Skeletal muscle satellite cell (primary cell): ENCODE data around the gene DENND1B.

Source experiments
- H3K27me3 ChIP-seq: 2 replicates; pipeline ENCODE4 v1.7.0; 2013; ENCODE audit warnings: low read length; ENCODE audit not compliant: control insufficient read depth, insufficient read depth
- H3K36me3 ChIP-seq: 2 replicates; pipeline ENCODE4 v1.7.0; 2013; ENCODE audit warnings: mild to moderate bottlenecking, control low read depth, low read length; ENCODE audit not compliant: insufficient read depth
- H3K4me1 ChIP-seq: 2 replicates; pipeline ENCODE4 v1.7.0; 2013; ENCODE audit warnings: low read length; ENCODE audit not compliant: control insufficient read depth, insufficient read depth
- H3K4me2 ChIP-seq: 2 replicates; pipeline ENCODE4 v1.7.0; 2013; ENCODE audit warnings: mild to moderate bottlenecking, low read length
- H3K4me3 ChIP-seq: 2 replicates; pipeline ENCODE4 v1.7.0; 2013; ENCODE audit warnings: low read length
- H3K9ac ChIP-seq: 2 replicates; pipeline ENCODE4 v1.7.0; 2013; ENCODE audit warnings: mild to moderate bottlenecking, low read depth, low read length, moderate library complexity
- H3K9me3 ChIP-seq: replicated peaks from 2 replicates; pipeline ENCODE4 v1.7.0; 2013; ENCODE audit warnings: mild to moderate bottlenecking, control low read depth, low read length

DENND1B gene

GRCh38 chr1:197618061-197618460 lies 157.2 kb downstream of the DENND1B start:
- H3K4me3 ChIP-seq: no peak overlapping the region
- H3K9me3 ChIP-seq: no peaks in the 10 kb centered on the region
- H3K36me3 ChIP-seq: no peaks in the 10 kb centered on the region
- H3K27me3 ChIP-seq: no peaks in the 10 kb centered on the region
- H3K4me2 ChIP-seq: no peak overlapping the region
- no peak overlapping the region for H3K9ac ChIP-seq
- H3K4me1 ChIP-seq: no peaks in the 10 kb centered on the region

- no peak overlapping the region for H3K4me2 ChIP-seq
Observed at GRCh38 chr1:197615693-197616011, 159.6 kb downstream of the DENND1B start.

GRCh38 chr1:197614916-197615692 lies 160.2 kb downstream of the DENND1B start:
- H3K9ac ChIP-seq: no peak overlapping the region
- no peaks in the 10 kb centered on the region for H3K4me1 ChIP-seq
- no peak overlapping the region for H3K4me2 ChIP-seq
- H3K36me3 ChIP-seq: no peaks in the 10 kb centered on the region
- H3K4me3 ChIP-seq: no peak overlapping the region
- no peaks in the 10 kb centered on the region for H3K9me3 ChIP-seq
- H3K27me3 ChIP-seq: no peaks in the 10 kb centered on the region

More at GRCh38 chr1:197615693-197616011, 159.6 kb downstream of the DENND1B start:
- H3K9me3 ChIP-seq: no peaks in the 10 kb centered on the region
- H3K4me3 ChIP-seq: no peak overlapping the region
- H3K27me3 ChIP-seq: no peaks in the 10 kb centered on the region
- no peaks in the 10 kb centered on the region for H3K4me1 ChIP-seq
- H3K9ac ChIP-seq: no peak overlapping the region
- no peaks in the 10 kb centered on the region for H3K36me3 ChIP-seq

DNA sequence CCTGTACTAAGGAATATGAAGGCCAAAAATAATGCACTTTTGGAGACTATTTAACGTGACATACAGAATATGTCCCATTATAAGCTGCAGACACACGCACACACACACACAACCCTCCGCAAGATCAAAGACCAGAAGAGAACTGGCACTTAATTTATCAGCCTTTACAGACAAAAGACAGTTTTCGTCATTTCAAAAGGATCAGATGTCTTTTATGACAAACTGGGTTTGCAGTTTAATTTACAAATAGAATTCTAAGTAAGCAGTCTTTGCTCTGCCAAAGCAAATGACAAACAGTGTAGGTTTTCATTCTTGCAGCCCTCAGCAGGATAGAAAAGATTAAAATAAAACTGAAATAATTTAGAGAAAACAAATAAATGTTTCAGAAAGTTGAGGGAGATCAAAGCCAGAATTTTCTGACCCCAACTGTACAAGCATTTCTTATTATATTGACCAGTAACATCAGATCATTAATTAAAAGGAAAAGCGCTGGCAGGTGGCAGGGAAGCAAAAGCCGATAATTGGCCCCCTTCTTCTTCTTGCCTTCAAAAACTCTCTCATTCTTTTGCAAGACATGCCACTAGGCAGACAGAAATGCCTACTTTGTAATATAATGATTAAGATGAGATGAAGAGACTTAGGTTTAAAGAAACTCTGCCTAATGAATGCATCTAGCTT lies 169.0 kb downstream of the DENND1B start:
- Histone ChIP-seq H3K4me1 (no peaks in the 10 kb centered on the region), H3K27me3 (no peaks in the 10 kb centered on the region)

GRCh38 chr1:197604302-197604701 lies 171.0 kb downstream of the DENND1B start:
- no peaks in the 10 kb centered on the region for H3K4me1 ChIP-seq
- no peaks in the 10 kb centered on the region for H3K36me3 ChIP-seq
- H3K9me3 ChIP-seq: no peaks in the 10 kb centered on the region
- no peak overlapping the region for H3K9ac ChIP-seq
- H3K27me3 ChIP-seq: no peaks in the 10 kb centered on the region
- no peak overlapping the region for H3K4me3 ChIP-seq
- no peak overlapping the region for H3K4me2 ChIP-seq

More for the DNA sequence above, 169.0 kb downstream of the DENND1B start:
- no peaks in the 10 kb centered on the region for H3K36me3 ChIP-seq
- no peaks in the 10 kb centered on the region for H3K9me3 ChIP-seq
- no peak overlapping the region for H3K9ac ChIP-seq
- no peak overlapping the region for H3K4me3 ChIP-seq
- no peak overlapping the region for H3K4me2 ChIP-seq

- no peak overlapping the region for H3K4me2 ChIP-seq
- H3K36me3 ChIP-seq: no peaks in the 10 kb centered on the region
- no peaks in the 10 kb centered on the region for H3K4me1 ChIP-seq
- no peak overlapping the region for H3K4me3 ChIP-seq
- no peaks in the 10 kb centered on the region for H3K9me3 ChIP-seq
- H3K9ac ChIP-seq: no peak overlapping the region
- H3K27me3 ChIP-seq: no peaks in the 10 kb centered on the region
Observed at GRCh38 chr1:197600751-197601150, 174.5 kb downstream of the DENND1B start.

DNA sequence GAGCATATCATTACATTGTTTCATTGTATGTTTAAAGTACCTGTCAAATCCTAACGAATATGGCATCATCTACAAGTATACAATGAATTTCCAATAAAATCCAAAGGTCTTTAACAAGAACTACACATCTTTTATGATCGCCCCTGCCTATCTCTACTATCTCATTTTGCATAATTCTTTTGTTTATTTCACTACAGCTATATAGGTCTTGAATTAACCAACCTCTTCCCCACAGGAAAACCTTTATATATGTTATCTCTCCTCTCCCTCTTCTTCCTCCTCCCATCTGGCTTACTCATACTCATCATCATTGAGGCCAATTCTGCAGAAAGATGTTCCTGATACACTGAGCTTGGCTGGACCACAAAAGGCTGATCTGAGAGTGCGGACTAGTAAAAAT lies 175.5 kb downstream of the DENND1B start:
- no peak overlapping the region for H3K9ac ChIP-seq
- no peak overlapping the region for H3K4me2 ChIP-seq
- H3K4me1 ChIP-seq: no peaks in the 10 kb centered on the region
- no peak overlapping the region for H3K4me3 ChIP-seq
- H3K36me3 ChIP-seq: no peaks in the 10 kb centered on the region
- H3K9me3 ChIP-seq: no peaks in the 10 kb centered on the region
- no peaks in the 10 kb centered on the region for H3K27me3 ChIP-seq

DNA sequence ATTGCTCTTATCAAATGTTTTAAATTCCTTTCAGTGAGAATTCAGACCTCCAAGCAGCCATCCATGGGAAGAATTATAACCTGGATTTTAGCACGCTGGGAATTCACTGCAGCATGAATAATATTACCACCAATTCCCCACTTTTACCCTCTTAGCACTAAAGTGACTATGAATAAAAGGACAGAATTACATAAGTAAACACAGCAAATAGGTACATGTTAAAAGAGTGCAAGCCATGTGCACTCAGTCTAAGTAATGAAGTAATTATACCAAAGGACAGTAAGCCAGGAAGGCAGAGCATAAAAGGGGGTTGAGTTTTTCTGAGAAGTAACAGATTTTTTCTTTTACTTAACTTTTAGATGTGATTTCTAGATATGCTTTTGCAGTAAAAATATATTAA lies 176.3 kb downstream of the DENND1B start:
- Histone ChIP-seq H3K36me3 (no peaks in the 10 kb centered on the region), H3K4me1 (no peaks in the 10 kb centered on the region), H3K4me3 (no peak overlapping the region), H3K9ac (no peak overlapping the region), H3K9me3 (no peaks in the 10 kb centered on the region), H3K27me3 (no peaks in the 10 kb centered on the region), H3K4me2 (no peak overlapping the region)

GRCh38 chr1:197595304-197595904 lies 179.9 kb downstream of the DENND1B start:
- H3K27me3 ChIP-seq: no peaks in the 10 kb centered on the region

GRCh38 chr1:197590687-197591086 lies 184.6 kb downstream of the DENND1B start:
- Histone ChIP-seq H3K36me3 (no peaks in the 10 kb centered on the region), H3K9ac (no peak overlapping the region), H3K4me3 (no peak overlapping the region), H3K9me3 (no peaks in the 10 kb centered on the region), H3K4me2 (no peak overlapping the region), H3K27me3 (no peaks in the 10 kb centered on the region), H3K4me1 (no peaks in the 10 kb centered on the region)

More at GRCh38 chr1:197595304-197595904, 179.9 kb downstream of the DENND1B start:
- Histone ChIP-seq H3K4me2 (no peak overlapping the region), H3K9me3 (no peaks in the 10 kb centered on the region), H3K36me3 (no peaks in the 10 kb centered on the region), H3K9ac (no peak overlapping the region), H3K4me3 (no peak overlapping the region), H3K4me1 (no peaks in the 10 kb centered on the region)

DNA sequence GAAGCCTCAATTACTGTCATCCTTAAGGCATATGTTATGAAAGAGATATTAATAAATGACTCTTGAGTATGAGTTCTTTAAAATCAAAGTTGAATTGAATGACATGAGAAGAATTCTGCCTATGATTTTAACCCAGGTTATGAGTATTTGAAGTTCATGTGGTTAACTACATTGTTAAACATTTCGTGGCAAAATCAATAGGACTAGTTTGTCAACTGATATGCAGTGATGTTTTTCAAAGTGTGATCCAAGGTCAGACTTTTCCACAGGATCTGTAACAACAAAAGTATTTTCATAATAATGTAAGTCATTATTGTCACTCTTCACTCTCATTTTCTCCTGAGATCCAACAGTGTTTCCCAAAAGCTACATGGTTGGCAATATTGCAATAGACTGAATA lies 189.5 kb downstream of the DENND1B start:
- Histone ChIP-seq H3K9ac (no peak overlapping the region), H3K4me1 (no peaks in the 10 kb centered on the region), H3K4me2 (no peak overlapping the region), H3K36me3 (no peaks in the 10 kb centered on the region), H3K4me3 (no peak overlapping the region), H3K27me3 (no peaks in the 10 kb centered on the region), H3K9me3 (no peaks in the 10 kb centered on the region)
